ENCODE measurements around the gene OR5H2.
"Not testable (repeated sequence)": the region's sequence is repeated elsewhere in the genome, so short reads cannot be mapped to it uniquely, and the experiment has no call there.

The OR5H2 gene
- total RNA-seq, result 0 to 0.44 (median 0) reads per million in 17 experiments

- DNase-seq, result no peak
Observed at GRCh38 chr3:98282205-98282604, at the start of gene OR5H2. Gene OR5H2 (plus strand): TSS chr3:98282505. CDS start chr3:98282903, 398 bp downstream.

- peak in 3 of 4 experiments; percentile 7 to 32 (median 14) for DNase-seq
Observed at GRCh38 chr3:98233468-98233867, 48.8 kb upstream of the OR5H2 start.

GRCh38 chr3:98240131-98240530 lies 42.2 kb upstream of the OR5H2 start:
- peak; percentile 9 to 83 (median 44) for DNase-seq

GRCh38 chr3:98242155-98242554 lies 40.1 kb upstream of the OR5H2 start:
- no peak for DNase-seq

- DNase-seq, result no peak
Observed at GRCh38 chr3:98243843-98244242, 38.5 kb upstream of the OR5H2 start.

- DNase-seq, result no peak
Observed at GRCh38 chr3:98246142-98246541, 36.2 kb upstream of the OR5H2 start.

GRCh38 chr3:98256026-98256425 lies 26.3 kb upstream of the OR5H2 start:
- DNase-seq, result not testable (repeated sequence)

- DNase-seq, result peak in 2 of 4 experiments; percentile 4 to 6
Observed at GRCh38 chr3:98259707-98260106, 22.6 kb upstream of the OR5H2 start.

GRCh38 chr3:98262046-98262445 lies 20.3 kb upstream of the OR5H2 start:
- DNase-seq, result no peak

- DNase-seq, result no peak
Observed at GRCh38 chr3:98263944-98264343, 18.4 kb upstream of the OR5H2 start, which contains the start of gene OR5H6. Gene OR5H6 (plus strand): TSS chr3:98264244. CDS start chr3:98264333, 89 bp downstream.

- DNase-seq, result no peak
Observed at GRCh38 chr3:98269846-98270245, 12.5 kb upstream of the OR5H2 start.

GRCh38 chr3:98272126-98272525 lies 10.2 kb upstream of the OR5H2 start:
- no peak for DNase-seq

GRCh38 chr3:98274914-98275313 lies 7.4 kb upstream of the OR5H2 start:
- no peak for DNase-seq

- DNase-seq, result no peak
Observed at GRCh38 chr3:98290916-98291315, 8.6 kb downstream of the OR5H2 start.

GRCh38 chr3:98291332-98291957 lies 9.1 kb downstream of the OR5H2 start:
- no peak for DNase-seq

- no peak for DNase-seq
Observed at GRCh38 chr3:98322101-98322500, 39.8 kb downstream of the OR5H2 start.

- no peak for DNase-seq
Observed at GRCh38 chr3:98322686-98323085, 40.4 kb downstream of the OR5H2 start.

GRCh38 chr3:98323425-98323824 lies 41.1 kb downstream of the OR5H2 start:
- DNase-seq, result no peak

GRCh38 chr3:98325055-98325454 lies 42.8 kb downstream of the OR5H2 start:
- no peak for DNase-seq

- no peak for DNase-seq
Observed at GRCh38 chr3:98326105-98326893, 44.0 kb downstream of the OR5H2 start.

- no peak for DNase-seq
Observed at GRCh38 chr3:98326945-98327344, 44.6 kb downstream of the OR5H2 start.

- no peak for DNase-seq
Observed at GRCh38 chr3:98328933-98329332, 46.6 kb downstream of the OR5H2 start.

GRCh38 chr3:98329392-98330124 lies 47.3 kb downstream of the OR5H2 start:
- peak; percentile 69 to 80 (median 70) for DNase-seq

Data from suppressor macrophage (primary cell).